ENCODE measurements around the gene TARBP1.

The TARBP1 gene

DNA sequence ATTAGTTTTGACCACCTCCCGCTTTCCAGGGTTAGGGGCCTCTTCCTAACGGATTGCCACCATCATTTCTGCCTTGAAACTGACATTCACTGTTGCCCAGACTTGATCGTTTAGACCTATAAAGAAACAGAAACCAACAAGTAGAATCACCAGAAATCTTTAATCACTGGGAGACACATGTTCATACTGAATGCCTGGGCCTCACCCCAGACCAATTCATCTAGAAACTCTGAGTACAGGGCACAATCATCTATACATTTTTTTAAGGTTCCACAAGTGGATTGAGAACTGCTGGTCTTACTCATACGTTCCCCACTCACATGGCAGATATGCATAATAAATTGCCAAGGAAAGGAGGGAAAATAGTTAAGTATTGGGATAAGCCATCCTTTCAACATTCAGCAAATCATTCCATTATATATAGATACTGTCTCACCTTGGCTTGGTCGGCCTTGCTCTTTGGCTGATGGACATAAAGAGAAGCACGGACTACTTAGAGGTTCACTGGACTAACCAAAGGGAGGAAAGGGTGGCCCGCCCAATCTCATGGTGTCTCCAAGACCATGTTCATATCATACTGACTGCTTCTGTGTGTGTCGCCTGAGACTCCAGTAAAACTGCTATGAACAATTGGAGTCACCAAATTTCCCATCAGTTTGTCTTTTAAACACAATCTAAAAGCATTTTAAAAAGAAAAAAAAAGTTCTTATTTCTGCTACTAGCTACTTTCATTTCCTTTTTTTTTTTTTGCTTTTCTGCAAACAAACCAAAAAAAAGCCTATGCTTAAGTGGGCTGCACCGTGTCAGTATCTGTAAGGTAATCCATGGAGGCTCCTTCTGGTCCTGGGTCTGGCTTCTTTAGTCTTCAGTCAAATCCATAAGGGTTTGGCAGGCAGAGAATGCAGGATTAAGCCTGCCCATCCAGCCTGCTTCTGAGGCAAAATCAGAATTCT, 9.4 kb upstream of the TARBP1 start:
- TF ChIP-seq SPI1 (IDR thresholded peaks at IDR 0.05; ENCODE audit: borderline replicate concordance, low read depth) = no peak
- Histone ChIP-seq H3K27ac (replicated peaks) (no peak overlapping the region), H3K4me3 (replicated peaks; ENCODE audit: insufficient read depth, low read length) (no peak overlapping the region), H3K27me3 (ENCODE audit: insufficient read depth, poor library complexity, severe bottlenecking) (no peaks in the 10 kb centered on the region)
- DNase-seq (ENCODE audit: low read depth in 1 of 2, low spot score in 1 of 2) = no peak

GRCh38 chr1:234486858-234487840, 8.2 kb upstream of the TARBP1 start:
- no peak for TF ChIP-seq SPI1 (IDR thresholded peaks at IDR 0.05; ENCODE audit: borderline replicate concordance, low read depth)
- peak; percentile 66 for TF ChIP-seq CTCF (IDR thresholded peaks at IDR 0.05; ENCODE audit: insufficient read depth, low read length)
- peak; percentile 44 to 60 for DNase-seq (ENCODE audit: low read depth in 1 of 2, low spot score in 1 of 2)
- H3K27ac ChIP-seq (replicated peaks) = no peak overlapping the region
- no peak overlapping the region for H3K4me3 ChIP-seq (replicated peaks; ENCODE audit: insufficient read depth, low read length)
- H3K27me3 ChIP-seq (ENCODE audit: insufficient read depth, poor library complexity, severe bottlenecking) = no peaks in the 10 kb centered on the region

- no peak overlapping the region for H3K27ac ChIP-seq (replicated peaks)
- no peaks in the 10 kb centered on the region for H3K27me3 ChIP-seq (ENCODE audit: insufficient read depth, poor library complexity, severe bottlenecking)
- no peak for TF ChIP-seq GABPA (IDR thresholded peaks at IDR 0.05; ENCODE audit: low read depth)
- TF ChIP-seq REST (IDR thresholded peaks at IDR 0.05; ENCODE audit: insufficient replicate concordance, low read depth) = no peak
- no peak for TF ChIP-seq SPI1 (IDR thresholded peaks at IDR 0.05; ENCODE audit: borderline replicate concordance, low read depth)
- no peak for TF ChIP-seq POLR2AphosphoS5 (IDR thresholded peaks at IDR 0.05; ENCODE audit: low read depth)
- TF ChIP-seq CTCF (IDR thresholded peaks at IDR 0.05; ENCODE audit: insufficient read depth, low read length) = no peak
These were observed 6.2 kb upstream of the TARBP1 start for GRCh38 chr1:234484991-234485739.

DNA sequence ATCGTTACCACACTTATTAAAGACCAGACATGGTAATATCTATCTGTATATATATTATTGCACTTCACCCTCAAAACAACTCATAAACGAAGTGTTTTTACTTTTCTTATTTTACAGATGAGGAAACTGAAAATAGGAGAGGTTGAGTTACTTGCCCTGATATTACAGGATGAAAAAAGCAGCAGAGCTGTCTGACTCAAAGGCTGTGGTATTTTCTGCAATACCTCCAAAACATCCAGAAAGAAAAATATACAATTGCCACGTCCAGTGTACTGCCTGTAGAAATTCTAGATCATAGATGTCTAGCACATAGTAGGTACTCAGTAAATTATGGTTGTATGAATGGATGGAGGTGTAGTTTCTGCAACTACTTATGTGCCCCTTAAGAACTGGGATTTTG, 5.2 kb upstream of the TARBP1 start:
- Histone ChIP-seq H3K27ac (replicated peaks) (no peak overlapping the region), H3K27me3 (ENCODE audit: insufficient read depth, poor library complexity, severe bottlenecking) (no peaks in the 10 kb centered on the region), H3K4me3 (replicated peaks; ENCODE audit: insufficient read depth, low read length) (no peak overlapping the region)
- TF ChIP-seq GABPA (IDR thresholded peaks at IDR 0.05; ENCODE audit: low read depth) = no peak
- no peak for TF ChIP-seq CTCF (IDR thresholded peaks at IDR 0.05; ENCODE audit: insufficient read depth, low read length)
- TF ChIP-seq REST (IDR thresholded peaks at IDR 0.05; ENCODE audit: insufficient replicate concordance, low read depth) = no peak
- no peak for TF ChIP-seq POLR2AphosphoS5 (IDR thresholded peaks at IDR 0.05; ENCODE audit: low read depth)
- no peak for TF ChIP-seq SPI1 (IDR thresholded peaks at IDR 0.05; ENCODE audit: borderline replicate concordance, low read depth)
- no peak for DNase-seq (ENCODE audit: low read depth in 1 of 2, low spot score in 1 of 2)

More at GRCh38 chr1:234484991-234485739, 6.2 kb upstream of the TARBP1 start:
- DNase-seq (ENCODE audit: low read depth in 1 of 2, low spot score in 1 of 2) = no peak
- H3K4me3 ChIP-seq (replicated peaks; ENCODE audit: insufficient read depth, low read length) = no peak overlapping the region

All from HL-60 (cell line).